ENCODE measurements around the gene RASGEF1C.
"Not testable (repeated sequence)": the region's sequence is repeated elsewhere in the genome, so short reads cannot be mapped to it uniquely, and the experiment has no call there.

The RASGEF1C gene

GRCh38 chr5:180210961-180211760 is 2.1 kb upstream of the RASGEF1C start:
- no peak for FAIRE-seq

GRCh38 chr5:180210077-180210476 is 1.1 kb upstream of the RASGEF1C start:
- not testable (repeated sequence) for FAIRE-seq

- no peak for FAIRE-seq
Observed at GRCh38 chr5:180208435-180209081, 453 bp downstream of the RASGEF1C start.

GRCh38 chr5:180208038-180208434 is 975 bp downstream of the RASGEF1C start:
- no peak for FAIRE-seq

GRCh38 chr5:180207593-180207992 is 1.4 kb downstream of the RASGEF1C start:
- no peak for FAIRE-seq

- no peak for FAIRE-seq
Observed at GRCh38 chr5:180206993-180207392, 2.0 kb downstream of the RASGEF1C start.

- FAIRE-seq, result no peak
Observed at GRCh38 chr5:180205916-180206315, 3.1 kb downstream of the RASGEF1C start.

GRCh38 chr5:180204276-180204819 is 4.7 kb downstream of the RASGEF1C start:
- FAIRE-seq, result no peak

- no peak for FAIRE-seq
Observed at GRCh38 chr5:180202939-180203573, 6.0 kb downstream of the RASGEF1C start.

GRCh38 chr5:180201051-180201987 is 7.7 kb downstream of the RASGEF1C start:
- no peak for FAIRE-seq

- no peak for FAIRE-seq
Observed at GRCh38 chr5:180199390-180199789, 9.6 kb downstream of the RASGEF1C start.

- no peak for FAIRE-seq
Observed at GRCh38 chr5:180198208-180198607, 10.8 kb downstream of the RASGEF1C start.

GRCh38 chr5:180197016-180197702 is 11.9 kb downstream of the RASGEF1C start:
- no peak for FAIRE-seq

- no peak for FAIRE-seq
Observed at GRCh38 chr5:180194410-180195345, 14.3 kb downstream of the RASGEF1C start.

- no peak for FAIRE-seq
Observed at GRCh38 chr5:180193749-180194375, 15.1 kb downstream of the RASGEF1C start.

GRCh38 chr5:180191716-180192115 is 17.3 kb downstream of the RASGEF1C start:
- no peak for FAIRE-seq

GRCh38 chr5:180187767-180188166 is 21.2 kb downstream of the RASGEF1C start:
- no peak for FAIRE-seq

- FAIRE-seq, result no peak
Observed at GRCh38 chr5:180180846-180181245, 28.2 kb downstream of the RASGEF1C start.

- no peak for FAIRE-seq
Observed at GRCh38 chr5:180180421-180180820, 28.6 kb downstream of the RASGEF1C start.
